Erythroblast (primary cell): ENCODE data around the gene GPR15LG.

Experiments
- GATA1 ChIP-seq: IDR thresholded peaks from 2 replicates; pipeline ENCODE4 v1.6.1; 2011; ENCODE audit warnings: low read depth, mild to moderate bottlenecking, control low read depth, low read length, moderate library complexity
- POLR2A ChIP-seq: IDR thresholded peaks from 2 replicates; pipeline ENCODE4 v1.6.1; 2011; ENCODE audit warnings: mild to moderate bottlenecking, low read length

DNA sequence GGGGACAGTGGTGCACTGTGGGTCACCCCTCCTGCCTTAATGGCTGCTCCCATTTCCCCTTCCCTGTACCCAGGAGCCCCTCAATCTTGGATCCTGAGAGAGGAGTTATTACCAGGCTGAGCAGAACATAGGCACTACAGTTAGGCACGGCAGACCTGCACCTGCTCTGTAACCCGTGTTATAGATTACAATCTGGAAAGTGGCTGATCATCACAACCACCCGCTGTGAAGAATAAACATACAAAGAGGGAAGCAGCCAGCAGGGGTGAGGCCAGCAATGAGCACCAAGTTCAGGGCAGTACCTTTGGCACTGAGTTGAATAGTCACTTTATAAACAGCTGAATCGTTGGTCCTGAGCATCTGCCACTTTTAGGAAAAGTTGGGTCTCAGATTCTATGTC is 22.5 kb downstream of the GPR15LG start:
- TF ChIP-seq POLR2A: no peak
- TF ChIP-seq GATA1: no peak
